ENCODE data around the gene IL1RAPL2. TPM values are rescaled to one million over a fixed set of nuclear protein-coding genes. Genes with fewer than 3 reads are reported as not detected.

IL1RAPL2 gene
- total and polyA plus RNA-seq, 10 of the 15 experiments (the other 5 are each of a cell fraction or from before 2014, with no cell fraction given) = 0.19 TPM; not detected in 9

DNA sequence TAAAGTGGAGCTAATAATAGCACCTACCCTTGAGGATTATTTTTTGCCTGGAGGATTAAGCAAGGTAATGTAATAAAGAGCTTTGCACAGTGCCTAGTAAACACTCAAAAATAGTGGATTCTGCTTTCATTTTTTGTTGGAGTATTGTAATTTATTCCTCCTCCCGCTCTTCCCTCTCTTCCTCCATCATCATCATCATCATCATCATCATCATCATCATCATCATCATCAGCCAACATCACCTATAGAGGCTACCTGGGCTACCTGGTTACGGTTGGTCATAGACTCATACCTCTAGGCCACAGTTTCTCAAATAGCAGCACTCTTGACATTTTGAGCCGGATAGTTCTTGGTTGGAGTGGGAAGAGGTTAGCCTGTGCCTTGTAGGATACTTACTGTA is 781.4 kb downstream of the IL1RAPL2 start:
- no peaks in the 10 kb centered on the region for H3K79me2 ChIP-seq (ENCODE audit: control insufficient read depth, insufficient read depth, low read length)
- ChIA-PET POLR2A (no interaction called here), CTCF (no interaction called here), RAD21 (ENCODE audit: unreplicated experiment) (no interaction called here), SMC1A (ENCODE audit: uncharacterized antibody, unreplicated experiment) (no interaction called here)
- H3K27me3 ChIP-seq (replicated peaks in 1 of 2; ENCODE audit: control insufficient read depth in 2 of 2, insufficient read depth in 2 of 2, low read length in 1 of 2) = no peaks in the 10 kb centered on the region
- H3K9me3 ChIP-seq (replicated peaks; ENCODE audit: control insufficient read depth, insufficient read depth, low read length) = no peaks in the 10 kb centered on the region; the same call in 2 of the 3 replicates
- H3K4me3 ChIP-seq = no peak overlapping the region
- FAIRE-seq (no peak), DNase-seq (ENCODE audit: low read depth, low spot score) (no peak), ATAC-seq (no peak)
- 33% methylated on average over 3 of the region's 3 CpGs for WGBS (ENCODE audit: insufficient coverage, insufficient replicate concordance, low lambda C conversion rate, missing lambda C conversion rate)
- H4K20me1 ChIP-seq (ENCODE audit: control insufficient read depth, insufficient read depth) = no peaks in the 10 kb centered on the region
- no peak overlapping the region for H3K9ac ChIP-seq (ENCODE audit: control insufficient read depth, insufficient read depth, low read length)
- no peak overlapping the region for H2AFZ ChIP-seq (ENCODE audit: control insufficient read depth, low read depth, low read length)
- no peak overlapping the region for H3K27ac ChIP-seq (ENCODE audit: control insufficient read depth, insufficient read depth)
- no peaks in the 10 kb centered on the region for H3K4me1 ChIP-seq (ENCODE audit: control insufficient read depth, insufficient read depth, low read length)
- H3K36me3 ChIP-seq (ENCODE audit: control insufficient read depth in 2 of 2, insufficient read depth in 2 of 2, low read length in 1 of 2) = no peaks in the 10 kb centered on the region
- BruUV-seq (replicated peaks) = no TSS peak
- in situ Hi-C loops (cut with MboI) (no loop called here), intact Hi-C loops (cut with micrococcal nuclease; ENCODE audit: unreplicated experiment) (no loop called here)
- TF ChIP-seq ZBED1 (IDR thresholded peaks at IDR 0.05; ENCODE audit: borderline replicate concordance) (no peak), ZSCAN29 (IDR thresholded peaks at IDR 0.05) (no peak)
- no peak overlapping the region for H3K4me2 ChIP-seq (ENCODE audit: control insufficient read depth, insufficient read depth)

DNA sequence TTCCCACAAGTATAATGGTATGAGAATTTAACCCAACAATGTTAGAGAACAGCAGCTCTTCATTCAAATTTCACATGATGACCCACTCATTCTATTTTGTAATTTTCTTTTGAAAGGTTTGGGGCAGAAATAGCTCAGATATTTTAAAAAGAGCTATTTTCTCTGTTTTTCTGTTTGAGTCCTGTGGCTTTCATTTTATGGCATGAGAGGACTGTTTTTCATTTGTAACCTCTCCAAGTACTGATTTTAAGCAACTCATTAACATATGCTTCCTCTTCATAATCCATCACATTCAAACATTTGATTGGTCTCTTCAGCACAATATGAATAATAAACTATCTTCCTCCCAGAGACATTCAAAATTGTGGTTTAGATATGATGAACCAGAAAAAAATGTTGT is 783.5 kb downstream of the IL1RAPL2 start:
- no peak overlapping the region for H3K9ac ChIP-seq (ENCODE audit: control insufficient read depth, insufficient read depth, low read length)
- no peak overlapping the region for H3K4me3 ChIP-seq
- no peak overlapping the region for H3K27ac ChIP-seq (ENCODE audit: control insufficient read depth, insufficient read depth)
- H3K9me3 ChIP-seq (replicated peaks; ENCODE audit: control insufficient read depth, insufficient read depth, low read length) = no peaks in the 10 kb centered on the region; the same call in 2 of the 3 replicates
- H3K4me1 ChIP-seq (ENCODE audit: control insufficient read depth, insufficient read depth, low read length) = no peaks in the 10 kb centered on the region
- no peak overlapping the region for H2AFZ ChIP-seq (ENCODE audit: control insufficient read depth, low read depth, low read length)
- no peak for FAIRE-seq
- SMC1A ChIA-PET (ENCODE audit: uncharacterized antibody, unreplicated experiment) = no interaction called here
- in situ Hi-C loops (cut with MboI) = no loop called here
- intact Hi-C loops (cut with micrococcal nuclease; ENCODE audit: unreplicated experiment) = no loop called here
- ATAC-seq = no peak
- no peak for DNase-seq (ENCODE audit: low read depth, low spot score)
- H3K4me2 ChIP-seq (ENCODE audit: control insufficient read depth, insufficient read depth) = no peak overlapping the region
- CTCF ChIA-PET = no interaction called here
- no peaks in the 10 kb centered on the region for H3K27me3 ChIP-seq (replicated peaks in 1 of 2; ENCODE audit: control insufficient read depth in 2 of 2, insufficient read depth in 2 of 2, low read length in 1 of 2)
- no peaks in the 10 kb centered on the region for H4K20me1 ChIP-seq (ENCODE audit: control insufficient read depth, insufficient read depth)
- RAD21 ChIA-PET (ENCODE audit: unreplicated experiment) = no interaction called here
- H3K36me3 ChIP-seq (ENCODE audit: control insufficient read depth in 2 of 2, insufficient read depth in 2 of 2, low read length in 1 of 2) = no peaks in the 10 kb centered on the region
- no peaks in the 10 kb centered on the region for H3K79me2 ChIP-seq (ENCODE audit: control insufficient read depth, insufficient read depth, low read length)
- no TSS peak for BruUV-seq (replicated peaks)
- POLR2A ChIA-PET = no interaction called here
- TF ChIP-seq, protein P1, sequence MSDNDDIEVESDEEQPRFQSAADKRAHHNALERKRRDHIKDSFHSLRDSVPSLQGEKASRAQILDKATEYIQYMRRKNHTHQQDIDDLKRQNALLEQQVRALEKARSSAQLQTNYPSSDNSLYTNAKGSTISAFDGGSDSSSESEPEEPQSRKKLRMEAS (IDR thresholded peaks at IDR 0.05; ENCODE audit: low read depth, low read length) = no peak
- TF ChIP-seq RCOR1 (conservative IDR thresholded peaks at IDR 0.05; ENCODE audit: low read depth, low read length) = no peak
- TF ChIP-seq NRF1 (conservative IDR thresholded peaks at IDR 0.05; ENCODE audit: low read depth, low read length) = no peak
- TF ChIP-seq, protein P2, sequence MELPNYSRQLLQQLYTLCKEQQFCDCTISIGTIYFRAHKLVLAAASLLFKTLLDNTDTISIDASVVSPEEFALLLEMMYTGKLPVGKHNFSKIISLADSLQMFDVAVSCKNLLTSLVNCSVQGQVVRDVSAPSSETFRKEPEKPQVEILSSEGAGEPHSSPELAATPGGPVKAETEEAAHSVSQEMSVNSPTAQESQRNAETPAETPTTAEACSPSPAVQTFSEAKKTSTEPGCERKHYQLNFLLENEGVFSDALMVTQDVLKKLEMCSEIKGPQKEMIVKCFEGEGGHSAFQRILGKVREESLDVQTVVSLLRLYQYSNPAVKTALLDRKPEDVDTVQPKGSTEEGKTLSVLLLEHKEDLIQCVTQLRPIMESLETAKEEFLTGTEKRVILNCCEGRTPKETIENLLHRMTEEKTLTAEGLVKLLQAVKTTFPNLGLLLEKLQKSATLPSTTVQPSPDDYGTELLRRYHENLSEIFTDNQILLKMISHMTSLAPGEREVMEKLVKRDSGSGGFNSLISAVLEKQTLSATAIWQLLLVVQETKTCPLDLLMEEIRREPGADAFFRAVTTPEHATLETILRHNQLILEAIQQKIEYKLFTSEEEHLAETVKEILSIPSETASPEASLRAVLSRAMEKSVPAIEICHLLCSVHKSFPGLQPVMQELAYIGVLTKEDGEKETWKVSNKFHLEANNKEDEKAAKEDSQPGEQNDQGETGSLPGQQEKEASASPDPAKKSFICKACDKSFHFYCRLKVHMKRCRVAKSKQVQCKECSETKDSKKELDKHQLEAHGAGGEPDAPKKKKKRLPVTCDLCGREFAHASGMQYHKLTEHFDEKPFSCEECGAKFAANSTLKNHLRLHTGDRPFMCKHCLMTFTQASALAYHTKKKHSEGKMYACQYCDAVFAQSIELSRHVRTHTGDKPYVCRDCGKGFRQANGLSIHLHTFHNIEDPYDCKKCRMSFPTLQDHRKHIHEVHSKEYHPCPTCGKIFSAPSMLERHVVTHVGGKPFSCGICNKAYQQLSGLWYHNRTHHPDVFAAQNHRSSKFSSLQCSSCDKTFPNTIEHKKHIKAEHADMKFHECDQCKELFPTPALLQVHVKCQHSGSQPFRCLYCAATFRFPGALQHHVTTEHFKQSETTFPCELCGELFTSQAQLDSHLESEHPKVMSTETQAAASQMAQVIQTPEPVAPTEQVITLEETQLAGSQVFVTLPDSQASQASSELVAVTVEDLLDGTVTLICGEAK (IDR thresholded peaks at IDR 0.05; ENCODE audit: borderline replicate concordance) = no peak
- TF ChIP-seq RUNX3 (IDR thresholded peaks at IDR 0.05; ENCODE audit: low read length) = no peak
- TF ChIP-seq BCL11A (IDR thresholded peaks at IDR 0.05; ENCODE audit: low read depth, low read length) = no peak
- TF ChIP-seq POLR2A (IDR thresholded peaks at IDR 0.05; ENCODE audit: low read depth, low read length) = no peak
- TF ChIP-seq SRF (IDR thresholded peaks at IDR 0.05; ENCODE audit: low read depth in 2 of 2, low read length in 2 of 2) = no peak
- TF ChIP-seq SIN3A (IDR thresholded peaks at IDR 0.05; ENCODE audit: low read depth, low read length) = no peak
- no peak for TF ChIP-seq ZNF24 (IDR thresholded peaks at IDR 0.05)
- no peak for TF ChIP-seq ATF7 (IDR thresholded peaks at IDR 0.05; ENCODE audit: low read depth)
- TF ChIP-seq MTA2 (IDR thresholded peaks at IDR 0.05; ENCODE audit: low read depth) = no peak
- TF ChIP-seq TCF12 (IDR thresholded peaks at IDR 0.05; ENCODE audit: low read depth, low read length) = no peak
- TF ChIP-seq CBX3 (IDR thresholded peaks at IDR 0.05; ENCODE audit: borderline replicate concordance, low read depth) = no peak
- TF ChIP-seq STAT3 (IDR thresholded peaks at IDR 0.05; ENCODE audit: low read depth, low read length) = no peak
